Skeletal muscle cell (primary cell): ENCODE data around the gene HSD11B1L.

Experiments
- DNase-seq: peaks from one replicate; pipeline ENCODE4 v3.0.0-alpha.2; 2010; ENCODE audit warnings: low read depth
- H3K4me3 ChIP-seq: 2 replicates; pipeline ENCODE4 v1.5.1; 2011; ENCODE audit warnings: low read depth, mild to moderate bottlenecking, control low read depth, low read length, moderate library complexity

The HSD11B1L gene

GRCh38 chr19:5680437-5681368, at the start of gene HSD11B1L, which contains the start of gene MICOS13:
TSS of gene HSD11B1L (plus strand) at chr19:5681027. CDS start at chr19:5684833, 3,806 bp downstream.
TSS of gene MICOS13 (minus strand) at chr19:5680516. CDS start at chr19:5680486, 30 bp downstream.
- peak; percentile 96 for DNase-seq

GRCh38 chr19:5631567-5632240, 49.1 kb upstream of the HSD11B1L start:
- H3K4me3 ChIP-seq: no peak overlapping the region
- no peak for DNase-seq

More at GRCh38 chr19:5680437-5681368, at the start of gene HSD11B1L, which contains the start of gene MICOS13:
- peak within 1 kb of the TSS; percentile 99 for H3K4me3 ChIP-seq

GRCh38 chr19:5632241-5632612, 48.6 kb upstream of the HSD11B1L start:
- no peak overlapping the region for H3K4me3 ChIP-seq
- no peak for DNase-seq

GRCh38 chr19:5632657-5633056, 48.2 kb upstream of the HSD11B1L start:
- no peak overlapping the region for H3K4me3 ChIP-seq
- DNase-seq: no peak

GRCh38 chr19:5635427-5635826, 45.4 kb upstream of the HSD11B1L start:
- no peak for DNase-seq
- no peak overlapping the region for H3K4me3 ChIP-seq

- DNase-seq: no peak
- no peak overlapping the region for H3K4me3 ChIP-seq
These were observed 42.9 kb upstream of the HSD11B1L start for GRCh38 chr19:5637971-5638370.

GRCh38 chr19:5641171-5641570, 39.7 kb upstream of the HSD11B1L start:
- no peak overlapping the region for H3K4me3 ChIP-seq
- DNase-seq: no peak

GRCh38 chr19:5642204-5642603, 38.6 kb upstream of the HSD11B1L start:
- H3K4me3 ChIP-seq: no peak overlapping the region
- no peak for DNase-seq

- H3K4me3 ChIP-seq: no peak overlapping the region
- DNase-seq: no peak
These were observed 37.8 kb upstream of the HSD11B1L start for GRCh38 chr19:5643060-5643459.

GRCh38 chr19:5644037-5644436, 36.8 kb upstream of the HSD11B1L start:
- no peak for DNase-seq
- no peak overlapping the region for H3K4me3 ChIP-seq

- DNase-seq: no peak
- H3K4me3 ChIP-seq: no peak overlapping the region
These were observed 35.4 kb upstream of the HSD11B1L start for GRCh38 chr19:5645409-5645808.

GRCh38 chr19:5646703-5647102, 34.1 kb upstream of the HSD11B1L start:
- H3K4me3 ChIP-seq: no peak overlapping the region
- no peak for DNase-seq

- DNase-seq: no peak
- H3K4me3 ChIP-seq: no peak overlapping the region
These were observed 32.4 kb upstream of the HSD11B1L start for GRCh38 chr19:5648464-5648863.

- no peak for DNase-seq
- no peak overlapping the region for H3K4me3 ChIP-seq
These were observed 29.5 kb upstream of the HSD11B1L start for GRCh38 chr19:5651361-5651760.

- DNase-seq: no peak
- no peak overlapping the region for H3K4me3 ChIP-seq
These were observed 28.6 kb upstream of the HSD11B1L start for GRCh38 chr19:5652261-5652660.

- no peak for DNase-seq
- H3K4me3 ChIP-seq: no peak overlapping the region
These were observed 25.9 kb upstream of the HSD11B1L start for GRCh38 chr19:5654931-5655330.

- no peak overlapping the region for H3K4me3 ChIP-seq
- DNase-seq: no peak
These were observed 25.4 kb upstream of the HSD11B1L start for GRCh38 chr19:5655412-5655811.

- no peak for DNase-seq
- no peak overlapping the region for H3K4me3 ChIP-seq
These were observed 19.3 kb upstream of the HSD11B1L start for GRCh38 chr19:5661483-5661882.

GRCh38 chr19:5663904-5664303, 16.9 kb upstream of the HSD11B1L start:
- no peak overlapping the region for H3K4me3 ChIP-seq
- no peak for DNase-seq

GRCh38 chr19:5664515-5664914, 16.3 kb upstream of the HSD11B1L start:
- no peak for DNase-seq
- no peak overlapping the region for H3K4me3 ChIP-seq
